Measurements from ENCODE around the gene GRK1.

GRK1 gene

GRCh38 chr13:113781571-113781970 is 114.6 kb downstream of the GRK1 start:
- H3K4me3 ChIP-seq (ENCODE audit: low read depth, low read length), result no peak overlapping the region
- TF ChIP-seq CTCF (IDR thresholded peaks at IDR 0.05; ENCODE audit: low read depth, low read length) (no peak), MAX (IDR thresholded peaks at IDR 0.05; ENCODE audit: low read depth, low read length) (no peak), POLR2A (IDR thresholded peaks at IDR 0.05; ENCODE audit: extremely low read depth, insufficient read length) (no peak), MYC (IDR thresholded peaks at IDR 0.05; ENCODE audit: low read depth, low read length) (no peak)
- no peak for DNase-seq (ENCODE audit: low read depth)

- DNase-seq (ENCODE audit: low read depth), result no peak
- no peak overlapping the region for H3K4me3 ChIP-seq (ENCODE audit: low read depth, low read length)
- TF ChIP-seq CTCF (IDR thresholded peaks at IDR 0.05; ENCODE audit: low read depth, low read length), result no peak
- TF ChIP-seq POLR2A (IDR thresholded peaks at IDR 0.05; ENCODE audit: extremely low read depth, insufficient read length), result no peak
- TF ChIP-seq MYC (IDR thresholded peaks at IDR 0.05; ENCODE audit: low read depth, low read length), result no peak
- no peak for TF ChIP-seq MAX (IDR thresholded peaks at IDR 0.05; ENCODE audit: low read depth, low read length)
Observed at GRCh38 chr13:113782472-113782871, 115.5 kb downstream of the GRK1 start.

GRCh38 chr13:113783200-113783881 is 116.3 kb downstream of the GRK1 start:
- no peak overlapping the region for H3K4me3 ChIP-seq (ENCODE audit: low read depth, low read length)
- DNase-seq (ENCODE audit: low read depth), result no peak
- no peak for TF ChIP-seq MYC (IDR thresholded peaks at IDR 0.05; ENCODE audit: low read depth, low read length)
- TF ChIP-seq POLR2A (IDR thresholded peaks at IDR 0.05; ENCODE audit: extremely low read depth, insufficient read length), result no peak
- TF ChIP-seq MAX (IDR thresholded peaks at IDR 0.05; ENCODE audit: low read depth, low read length), result no peak
- no peak for TF ChIP-seq CTCF (IDR thresholded peaks at IDR 0.05; ENCODE audit: low read depth, low read length)

- H3K4me3 ChIP-seq (ENCODE audit: low read depth, low read length), result no peak overlapping the region
- DNase-seq (ENCODE audit: low read depth), result no peak
- TF ChIP-seq MYC (IDR thresholded peaks at IDR 0.05; ENCODE audit: low read depth, low read length), result no peak
- no peak for TF ChIP-seq MAX (IDR thresholded peaks at IDR 0.05; ENCODE audit: low read depth, low read length)
- TF ChIP-seq POLR2A (IDR thresholded peaks at IDR 0.05; ENCODE audit: extremely low read depth, insufficient read length), result no peak
- TF ChIP-seq CTCF (IDR thresholded peaks at IDR 0.05; ENCODE audit: low read depth, low read length), result no peak
Observed at GRCh38 chr13:113783966-113784644, 117.1 kb downstream of the GRK1 start.

GRCh38 chr13:113784645-113785024 is 117.6 kb downstream of the GRK1 start:
- TF ChIP-seq MYC (IDR thresholded peaks at IDR 0.05; ENCODE audit: low read depth, low read length) (no peak), POLR2A (IDR thresholded peaks at IDR 0.05; ENCODE audit: extremely low read depth, insufficient read length) (no peak), CTCF (IDR thresholded peaks at IDR 0.05; ENCODE audit: low read depth, low read length) (no peak), MAX (IDR thresholded peaks at IDR 0.05; ENCODE audit: low read depth, low read length) (no peak)

More at GRCh38 chr13:113784645-113785024, 117.6 kb downstream of the GRK1 start:
- DNase-seq (ENCODE audit: low read depth), result no peak
- no peak overlapping the region for H3K4me3 ChIP-seq (ENCODE audit: low read depth, low read length)

Measured in NB4 (cell line).